ENCODE measurements around the gene GCNT3. TPM values are rescaled to one million over a fixed set of nuclear protein-coding genes. Genes with fewer than 3 reads are reported as not detected.

Gene GCNT3
- total and polyA plus RNA-seq, 2 of the 8 experiments (the other 6 are each of a cell fraction or from before 2014, with no cell fraction given): not detected

DNA sequence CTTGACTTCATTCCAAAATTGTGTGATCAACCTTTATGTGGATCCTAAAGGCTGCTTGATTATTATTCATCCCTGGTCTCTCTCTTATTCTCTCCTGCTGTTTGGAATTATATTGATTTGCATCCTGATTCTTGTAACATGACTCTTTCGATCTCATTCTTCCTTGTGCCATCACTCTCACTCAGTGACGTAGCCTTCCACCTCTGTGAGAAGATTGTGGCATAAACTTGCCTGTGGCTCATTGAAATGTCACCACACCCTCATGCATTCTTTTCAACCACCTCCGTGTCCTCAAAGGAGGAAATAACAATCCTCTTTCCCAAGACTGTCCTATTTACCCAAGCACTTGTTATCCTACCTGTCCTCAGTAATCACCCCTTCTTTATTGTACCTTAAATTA is 41.3 kb upstream of the GCNT3 start (continued):
- TF ChIP-seq BRCA1 (IDR thresholded peaks at IDR 0.05; ENCODE audit: low read depth, low read length): no peak
- no peak for TF ChIP-seq ASH2L (IDR thresholded peaks at IDR 0.05; ENCODE audit: low read length)
